ENCODE data around the gene HIVEP3.
A peak's percentile ranks its signal among the peaks of the same experiment; 100 is the strongest.

HIVEP3 gene

DNA sequence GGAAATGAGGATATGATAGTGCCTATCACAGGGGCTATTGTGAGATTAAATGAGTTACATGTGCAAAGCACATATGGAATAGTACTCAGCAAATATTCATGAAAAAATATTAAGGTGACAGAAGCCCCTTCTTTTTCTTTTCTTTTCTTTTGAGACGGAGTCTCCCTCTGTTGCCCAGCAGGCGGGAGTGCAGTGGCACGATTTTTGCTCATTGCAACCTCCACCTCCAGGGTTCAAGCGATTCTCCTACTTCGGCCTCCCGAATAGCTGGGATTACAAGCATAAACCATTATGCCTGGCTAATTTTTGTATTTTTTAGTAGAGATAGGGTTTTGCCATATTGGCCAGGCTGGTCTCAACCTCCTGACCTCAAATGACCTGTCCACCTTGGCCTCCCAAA, 139.4 kb downstream of the HIVEP3 start:
- DNase-seq, result no peak

DNA sequence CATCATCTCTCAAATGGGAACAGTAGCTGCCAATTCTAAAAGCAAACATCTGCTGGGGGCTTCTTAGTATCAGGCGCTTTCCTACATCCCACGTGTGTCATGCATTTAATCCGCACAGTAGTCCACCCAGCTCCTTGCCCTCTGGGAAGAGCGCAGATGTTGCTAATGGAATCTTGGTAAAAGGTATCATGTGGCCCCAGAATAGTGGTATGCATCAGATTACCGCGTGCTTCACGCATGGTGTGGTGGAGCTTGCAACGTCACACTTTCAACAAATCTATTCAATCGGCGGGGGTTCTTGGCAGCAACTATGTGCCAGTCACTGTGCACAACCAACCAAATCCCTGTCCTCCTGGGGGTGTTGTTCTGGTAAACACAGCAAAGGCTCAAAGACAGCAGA, 141.0 kb downstream of the HIVEP3 start:
- DNase-seq, result no peak

DNA sequence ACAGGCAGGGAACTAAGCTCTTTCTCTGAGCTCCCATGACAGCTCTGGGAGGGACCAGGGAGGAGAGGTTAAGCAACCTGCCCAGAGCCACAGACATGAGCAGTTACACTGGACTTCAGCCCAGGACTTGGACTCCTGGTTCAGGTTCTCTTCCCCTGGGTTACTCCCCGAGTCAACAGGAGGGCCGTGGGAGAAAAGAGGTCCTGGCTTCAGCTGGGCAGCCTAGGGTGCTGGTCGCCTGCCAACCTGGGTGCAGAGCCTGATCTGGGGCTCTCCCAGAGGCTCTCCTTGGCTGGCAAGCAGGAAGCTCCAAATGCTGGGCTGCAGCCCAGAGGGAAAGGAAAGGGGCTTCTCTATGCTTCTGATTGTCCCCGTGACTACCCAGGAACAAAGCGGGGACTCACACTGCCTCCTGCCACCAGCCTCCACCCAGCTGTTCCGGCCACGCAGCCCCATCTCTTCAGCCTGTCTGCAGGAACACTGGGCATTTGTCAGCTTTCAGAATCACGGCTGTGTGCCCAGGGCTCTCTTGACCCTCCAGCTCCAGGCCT, 141.8 kb downstream of the HIVEP3 start:
- DNase-seq, result no peak

DNA sequence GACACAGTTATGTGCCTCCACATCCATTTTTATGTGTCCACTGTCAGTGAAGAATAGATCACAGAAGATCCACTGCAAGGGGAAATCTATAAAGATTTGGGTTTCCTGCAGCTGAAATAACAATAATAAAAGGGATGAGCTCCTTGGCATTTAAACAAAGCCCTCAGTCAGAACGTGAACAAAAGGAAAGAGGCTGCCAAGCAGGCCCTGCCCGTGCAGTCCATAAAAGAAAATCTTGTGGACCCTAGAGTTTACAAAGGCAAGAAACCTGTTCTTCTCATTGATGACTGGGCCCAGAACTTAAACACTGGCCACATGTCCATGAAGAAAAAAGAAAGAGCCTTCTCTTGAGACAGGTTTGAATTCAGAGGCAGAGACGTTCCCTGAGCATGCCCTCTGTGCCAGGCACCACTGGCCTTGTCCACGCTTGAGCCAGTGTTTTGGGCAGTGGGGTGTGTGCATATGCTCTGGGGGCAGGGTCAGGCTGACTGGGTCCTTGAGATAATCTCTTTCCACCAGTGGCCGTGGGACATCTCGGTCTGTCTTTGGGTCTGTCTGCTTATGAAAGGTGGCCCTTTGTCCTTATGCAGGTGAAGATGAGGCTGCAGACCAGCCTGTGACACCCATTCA, 142.7 kb downstream of the HIVEP3 start:
- DNase-seq, result no peak

DNA sequence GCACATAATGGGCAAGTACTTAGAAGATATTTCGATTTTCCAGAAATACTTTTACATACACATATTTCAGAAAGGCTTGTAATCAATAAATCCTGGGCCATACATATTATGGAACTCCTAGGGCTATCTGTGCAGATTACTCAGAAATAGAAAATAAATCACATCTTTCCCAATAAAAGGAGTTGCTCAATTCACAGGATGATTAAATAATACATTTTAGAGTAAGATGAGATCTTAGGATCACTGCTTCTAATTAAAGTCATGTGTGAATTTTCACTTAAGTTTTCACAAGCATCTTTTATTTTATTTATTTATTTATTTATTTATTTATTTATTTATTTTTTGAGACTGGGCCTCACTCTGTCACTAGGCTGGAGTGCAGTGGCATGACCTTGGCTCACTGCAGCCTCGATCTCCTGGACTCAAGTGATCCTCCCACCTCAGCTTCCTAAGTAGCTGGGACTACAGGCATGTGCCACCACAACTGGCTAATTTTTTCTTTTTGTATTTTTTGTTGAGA, 144.2 kb downstream of the HIVEP3 start:
- no peak for DNase-seq

DNA sequence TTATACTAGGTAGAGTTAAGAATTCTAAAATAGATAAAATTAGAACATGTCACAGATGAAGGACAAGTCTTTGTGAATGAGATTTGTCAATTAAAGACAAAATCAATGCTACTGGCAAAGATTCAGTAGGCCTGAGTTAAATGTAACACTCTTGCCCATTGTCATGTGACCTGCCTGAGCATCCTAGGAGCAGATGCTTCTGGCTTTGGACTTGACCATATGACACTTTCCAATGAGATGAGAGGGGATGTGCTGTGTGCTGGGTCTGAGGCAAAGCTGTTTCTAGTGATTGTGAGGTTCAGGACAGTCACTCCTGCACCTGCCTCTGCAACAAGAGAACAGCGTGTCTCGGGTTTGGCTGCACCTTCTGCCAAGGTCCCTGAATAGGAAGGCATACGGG, 144.9 kb downstream of the HIVEP3 start:
- DNase-seq, result no peak

- DNase-seq, result no peak
Observed at GRCh38 chr1:41773144-41773591, 145.6 kb downstream of the HIVEP3 start.

DNA sequence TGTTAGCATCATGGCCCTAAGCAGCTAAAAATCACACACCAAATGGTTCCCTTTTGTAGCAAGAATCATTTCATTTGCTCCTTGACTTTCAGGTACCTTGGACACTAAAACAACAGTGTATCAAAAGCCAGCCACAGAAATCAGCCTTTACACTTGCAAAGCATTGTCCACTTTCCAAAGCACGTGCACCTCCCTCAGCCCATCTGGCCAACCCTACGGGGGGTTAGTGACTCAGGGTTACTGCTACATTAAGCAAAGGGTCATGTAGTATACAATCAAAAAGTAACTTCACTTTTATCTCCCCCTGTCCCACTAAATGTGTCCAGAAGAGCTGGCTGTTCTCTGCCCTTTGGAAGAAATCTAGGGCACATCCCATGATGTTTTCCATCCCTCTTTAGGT, 149.7 kb downstream of the HIVEP3 start:
- DNase-seq, result no peak

- no peak for DNase-seq
Observed at GRCh38 chr1:41768583-41768982, 150.1 kb downstream of the HIVEP3 start.

DNA sequence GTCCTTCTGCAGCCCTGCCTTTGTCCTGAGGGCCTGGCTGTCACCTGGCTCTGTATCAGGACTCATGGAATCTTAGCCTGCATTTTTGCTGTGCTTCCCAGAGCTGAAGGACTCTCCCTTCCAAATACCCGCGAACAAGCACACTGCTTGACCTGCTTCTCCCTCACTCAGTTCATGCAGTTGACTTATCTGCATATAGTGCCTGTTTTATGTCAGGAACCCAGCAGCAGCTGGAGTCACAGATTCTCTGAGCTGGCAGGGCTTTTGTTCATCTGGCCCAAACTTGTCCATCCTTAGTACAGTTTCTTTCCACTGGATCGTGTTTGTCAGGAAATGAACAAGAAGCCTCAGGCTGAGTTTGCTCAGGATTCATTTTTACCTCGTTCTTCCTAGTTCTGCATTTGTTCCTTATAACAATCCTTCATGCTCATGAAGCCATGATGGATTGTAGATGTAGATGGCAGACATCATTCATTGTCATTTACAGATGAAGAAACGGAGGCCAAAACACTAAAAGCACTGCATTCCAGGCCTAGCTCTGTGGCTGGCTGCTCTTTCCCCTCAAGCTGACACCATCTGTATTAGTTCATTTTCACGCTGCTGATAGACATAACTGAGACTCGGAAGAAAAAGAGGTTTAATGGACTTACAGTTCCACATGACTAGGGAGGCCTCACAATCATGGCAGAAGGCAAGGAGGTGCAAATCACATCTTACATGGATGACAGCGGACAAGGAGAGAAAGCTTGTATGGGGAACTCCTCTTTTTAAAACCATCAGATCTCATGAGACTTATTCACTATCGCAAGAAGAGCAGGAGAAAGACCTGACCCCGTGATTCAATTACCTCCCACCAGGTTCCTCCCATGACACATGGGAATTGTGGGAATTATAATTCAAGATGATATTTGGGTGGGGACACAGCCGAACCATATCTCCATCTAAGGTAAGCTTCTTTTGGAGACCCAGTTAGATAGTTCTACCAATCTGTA, 150.9 kb downstream of the HIVEP3 start:
- no peak for DNase-seq

- no peak for DNase-seq
Observed at GRCh38 chr1:41766546-41766945, 152.2 kb downstream of the HIVEP3 start.

DNA sequence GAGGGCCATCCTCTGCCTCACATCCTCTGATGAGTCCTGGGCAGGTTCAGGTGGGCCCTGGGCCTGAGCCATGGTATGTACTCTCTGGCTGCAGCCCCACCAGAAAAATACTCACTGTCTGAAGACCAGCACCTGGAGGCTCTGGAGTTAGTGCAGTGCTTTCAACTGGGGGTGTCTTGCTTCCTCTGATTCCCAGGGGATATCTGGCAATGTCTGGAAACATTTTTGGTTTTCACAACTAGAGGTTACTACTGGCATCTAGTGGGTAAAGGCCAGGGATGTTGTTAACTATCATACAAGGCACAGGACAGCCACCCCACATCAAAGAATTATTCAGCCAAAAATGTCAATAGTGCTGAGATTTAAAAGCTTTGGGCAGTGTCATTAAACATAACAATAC, 152.7 kb downstream of the HIVEP3 start:
- no peak for DNase-seq

DNA sequence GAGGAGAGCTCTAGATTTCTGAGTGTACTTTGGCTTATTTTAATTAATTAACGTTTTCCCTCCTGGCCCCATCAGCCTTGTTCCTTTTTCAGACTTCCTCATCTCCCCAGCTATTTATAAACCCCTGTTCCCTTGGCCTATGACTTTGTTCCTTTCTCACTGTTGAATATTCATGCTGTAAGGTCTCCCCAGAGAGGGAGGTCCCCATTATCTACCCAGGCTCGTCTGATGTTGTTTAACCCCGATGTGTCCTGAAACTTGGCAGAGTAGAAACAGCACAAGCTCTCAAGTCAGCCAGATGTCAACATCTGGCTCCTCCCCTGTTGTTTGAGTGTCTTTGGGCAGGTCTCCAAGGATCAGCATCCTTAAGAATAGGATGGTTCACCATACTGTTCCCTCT, 153.6 kb downstream of the HIVEP3 start:
- no peak for DNase-seq

GRCh38 chr1:41764656-41765055, 154.1 kb downstream of the HIVEP3 start:
- DNase-seq, result no peak

DNA sequence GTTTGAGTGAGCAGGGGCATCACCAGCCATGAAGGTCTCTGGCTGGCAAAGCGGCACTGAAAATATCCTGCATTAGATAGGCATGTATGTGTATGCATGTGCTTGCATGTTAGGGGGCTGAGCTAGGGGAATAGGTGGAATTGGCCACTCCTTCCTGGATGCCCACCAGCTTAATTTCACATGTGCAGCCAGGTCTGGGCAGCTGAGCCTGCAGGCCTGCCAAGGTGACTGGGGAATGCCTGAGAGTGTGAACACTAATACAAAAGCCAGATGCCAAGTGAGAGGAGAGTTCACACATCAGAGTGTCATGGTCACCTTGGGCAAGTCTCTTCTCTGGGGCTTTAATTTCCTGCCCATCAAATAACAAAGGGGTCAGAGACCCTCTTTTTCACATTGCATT, 155.9 kb downstream of the HIVEP3 start:
- no peak for DNase-seq

- no peak for DNase-seq
Observed at GRCh38 chr1:41762251-41762650, 156.5 kb downstream of the HIVEP3 start.

DNA sequence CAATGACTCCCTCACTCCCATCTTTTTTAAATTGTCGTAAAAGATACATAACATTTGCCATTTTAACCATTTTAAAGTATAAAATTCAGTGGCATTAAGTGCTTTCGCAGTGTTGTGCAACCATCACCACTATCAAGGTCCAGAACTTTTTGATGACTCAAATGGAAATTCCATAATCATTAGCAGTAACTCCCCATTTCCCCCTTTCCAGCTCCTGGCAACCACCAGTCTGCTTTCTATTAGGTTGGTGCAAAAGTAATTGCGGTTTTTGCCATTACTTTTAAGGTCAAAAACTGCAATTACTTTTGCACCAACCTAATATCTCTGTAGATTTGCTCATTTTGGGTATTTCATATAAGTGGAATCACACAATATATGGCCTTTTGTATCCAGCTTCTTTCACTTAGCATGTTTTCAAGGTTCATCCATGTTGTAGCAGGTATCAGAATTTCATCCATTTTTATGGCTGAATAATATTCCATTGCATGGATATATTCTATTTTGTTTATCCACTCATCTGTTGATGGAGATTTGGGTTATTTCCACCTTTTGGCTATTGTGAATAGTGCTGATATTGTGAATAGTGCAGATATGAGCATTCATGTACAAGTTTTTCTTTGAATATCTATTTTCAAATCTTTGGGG, 159.7 kb downstream of the HIVEP3 start:
- DNase-seq, result no peak

- no peak for DNase-seq
Observed at GRCh38 chr1:41758500-41758899, 160.2 kb downstream of the HIVEP3 start.

GRCh38 chr1:41754540-41754939, 164.2 kb downstream of the HIVEP3 start:
- peak; percentile 33 for DNase-seq

GRCh38 chr1:41752514-41753170, 166.1 kb downstream of the HIVEP3 start:
- DNase-seq, result no peak

GRCh38 chr1:41751804-41752513, 166.8 kb downstream of the HIVEP3 start:
- DNase-seq, result no peak

Data from activated T-cell treated with anti-CD3 and anti-CD28 coated beads for 4 hours (primary cell).